Liver (tissue), 9 donors: ENCODE measurements around the gene INPP5K. TPM values are rescaled to one million over a fixed set of nuclear protein-coding genes. Genes with fewer than 3 reads are reported as not detected.
A peak's percentile ranks its signal among the peaks of the same experiment; 100 is the strongest.
"Not testable (repeated sequence)": the region's sequence is repeated elsewhere in the genome, so short reads cannot be mapped to it uniquely, and the experiment has no call there.

Experiments used
- DNase-seq: peaks from one replicate; pipeline ENCODE4 v3.0.0-alpha.2; 2017; ENCODE audit warnings: low spot score
- H3K27ac ChIP-seq, 2 donors: one replicate each; pipeline ENCODE4 v1.7.0; 2013; ENCODE audit warnings: inconsistent platforms in 2 of 2, low read length in 2 of 2, control low read depth in 1 of 2, low read depth in 1 of 2, mild to moderate bottlenecking in 1 of 2
- H3K27me3 ChIP-seq, 4 donors: one replicate each; pipeline versions ENCODE4 v1.6.1 to v1.7.0; 2013; ENCODE audit warnings: low read length in 3 of 4, inconsistent platforms in 1 of 4, mild to moderate bottlenecking in 1 of 4, moderate library complexity in 1 of 4; ENCODE audit not compliant: control insufficient read depth in 4 of 4, insufficient read depth in 4 of 4
- H3K36me3 ChIP-seq, 4 donors: one replicate each; pipeline versions ENCODE4 v1.6.1 to v1.7.0; 2013; ENCODE audit warnings: low read length in 3 of 4, mild to moderate bottlenecking in 3 of 4, low read depth in 1 of 4, moderate library complexity in 1 of 4; ENCODE audit not compliant: control insufficient read depth in 4 of 4, insufficient read depth in 3 of 4
- H3K4me1 ChIP-seq, 4 donors: one replicate each; pipeline versions ENCODE4 v1.6.1 to v1.7.0; 2013; ENCODE audit warnings: low read length in 3 of 4, mild to moderate bottlenecking in 3 of 4, moderate library complexity in 1 of 4; ENCODE audit not compliant: control insufficient read depth in 4 of 4, insufficient read depth in 4 of 4
- H3K4me3 ChIP-seq, 3 donors: one replicate each; pipeline versions ENCODE4 v1.6.1 to v1.7.0; 2013; ENCODE audit warnings: low read length in 3 of 3, control low read depth in 1 of 3, low read depth in 1 of 3, mild to moderate bottlenecking in 1 of 3
- H3K9ac ChIP-seq, 2 donors: one replicate each; pipeline ENCODE4 v1.7.0; 2013; ENCODE audit warnings: low read length in 2 of 2, mild to moderate bottlenecking in 2 of 2, moderate library complexity in 2 of 2, control low read depth in 1 of 2, low read depth in 1 of 2
- H3K9me3 ChIP-seq, 4 donors: one replicate each; pipeline versions ENCODE4 v1.6.1 to v1.7.0; 2013; ENCODE audit warnings: low read length in 3 of 4; ENCODE audit not compliant: control insufficient read depth in 4 of 4
- FOXA1 ChIP-seq: IDR thresholded peaks from 2 replicates; pipeline ENCODE4 v1.6.1; 2016; ENCODE audit warnings: antibody characterized with exemption
- JUND ChIP-seq, 2 donors: IDR thresholded peaks; 2 replicates each; pipeline ENCODE4 v1.6.1; 2016; ENCODE audit warnings: antibody characterized with exemption in 2 of 2
- NR2F2 ChIP-seq: IDR thresholded peaks from 2 replicates; pipeline ENCODE4 v1.6.1; 2016; ENCODE audit warnings: antibody characterized with exemption
- SP1 ChIP-seq: IDR thresholded peaks from 2 replicates; pipeline ENCODE4 v1.6.1; 2018; ENCODE audit warnings: antibody characterized with exemption, mild to moderate bottlenecking
- YY1 ChIP-seq: IDR thresholded peaks from 2 replicates; pipeline ENCODE4 v1.6.1; 2016; ENCODE audit warnings: antibody characterized with exemption, mild to moderate bottlenecking
- WGBS: extraction: QIAGEN DNeasy Blood & Tissue Kit; methylation state at CpG from one replicate; pipeline ENCODE4 v1.1.7; 2013; 5-methylcytosine and 5-hydroxymethylcytosine counted together
- polyA plus RNA-seq, 2 donors: library from polyadenylated mRNA; stranded (reverse) in 1 of 2; unstranded in 1 of 2; fragments of 200-250 nt in 1 of 2; fragments of >200 nt in 1 of 2; fragmentation: Nextera tagmentation in 1 of 2; extraction: Ambion mirVana in 1 of 2; gene quantifications; one replicate each; pipeline versions ENCODE4 v1.2.1 to v1.2.3, GENCODE V29; 2013 to 2015
- total RNA-seq, 2 donors: library from RNA; depleted of rRNA; stranded (reverse); fragments of >200 nt; gene quantifications; one replicate each; pipeline ENCODE4 v1.2.3, GENCODE V29; 2014
- TF ChIP-seq, protein P1 (sequence below): IDR thresholded peaks from 2 replicates; pipeline ENCODE4 v1.6.1; 2016; ENCODE audit warnings: antibody characterized with exemption
- donor health status: healthy.
- donor health status: healthy.
- donor health status: healthy.
- donor health status: healthy.
- donor health status: healthy.

Gene INPP5K
- total and polyA plus RNA-seq, 4 donors = 9.9 to 47.1 (median 15.9) TPM

DNA sequence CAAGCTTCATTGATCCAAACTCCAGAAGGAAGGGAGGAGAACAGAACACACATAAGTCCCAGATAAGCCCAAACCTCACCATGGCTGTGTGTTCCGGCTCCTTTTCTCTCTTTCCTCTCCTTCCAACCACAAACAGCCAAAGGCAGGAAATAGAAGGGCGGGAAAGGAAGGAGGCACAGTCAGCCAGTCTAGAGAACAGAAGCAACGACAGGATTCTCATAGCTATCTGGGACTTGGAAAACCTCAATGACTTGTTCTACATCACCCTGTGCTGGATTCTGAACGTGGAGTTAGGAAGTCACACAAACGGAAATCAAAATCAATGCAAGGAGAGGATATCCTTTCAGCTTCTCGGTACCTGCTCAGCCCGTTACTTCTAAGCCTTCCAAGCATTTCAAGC is 69.4 kb downstream of the INPP5K start:
- Histone ChIP-seq H3K9ac (no peak overlapping the region), H3K4me1 (peaks cover 0 to 5% (median 2%) of the 10 kb centered on the region in 4 donors), H3K27me3 (no peaks in the 10 kb centered on the region), H3K36me3 (peaks cover 0 to 4% (median under 1%) of the 10 kb centered on the region in 4 donors), H3K27ac (peak overlapping the region in 1 of 2 donors; percentile 20), H3K4me3 (no peak overlapping the region), H3K9me3 (no peaks in the 10 kb centered on the region)
- 69% methylated on average over 7 of the region's 7 CpGs for WGBS
- no peak for DNase-seq
- no peak for TF ChIP-seq FOXA1
- peak; percentile 36 for TF ChIP-seq NR2F2

- no peak overlapping the region for H3K9ac ChIP-seq
- TF ChIP-seq YY1 (no peak), JUND (IDR thresholded peaks at IDR 0.05) (no peak), SP1 (no peak)
- TF ChIP-seq, protein P1, sequence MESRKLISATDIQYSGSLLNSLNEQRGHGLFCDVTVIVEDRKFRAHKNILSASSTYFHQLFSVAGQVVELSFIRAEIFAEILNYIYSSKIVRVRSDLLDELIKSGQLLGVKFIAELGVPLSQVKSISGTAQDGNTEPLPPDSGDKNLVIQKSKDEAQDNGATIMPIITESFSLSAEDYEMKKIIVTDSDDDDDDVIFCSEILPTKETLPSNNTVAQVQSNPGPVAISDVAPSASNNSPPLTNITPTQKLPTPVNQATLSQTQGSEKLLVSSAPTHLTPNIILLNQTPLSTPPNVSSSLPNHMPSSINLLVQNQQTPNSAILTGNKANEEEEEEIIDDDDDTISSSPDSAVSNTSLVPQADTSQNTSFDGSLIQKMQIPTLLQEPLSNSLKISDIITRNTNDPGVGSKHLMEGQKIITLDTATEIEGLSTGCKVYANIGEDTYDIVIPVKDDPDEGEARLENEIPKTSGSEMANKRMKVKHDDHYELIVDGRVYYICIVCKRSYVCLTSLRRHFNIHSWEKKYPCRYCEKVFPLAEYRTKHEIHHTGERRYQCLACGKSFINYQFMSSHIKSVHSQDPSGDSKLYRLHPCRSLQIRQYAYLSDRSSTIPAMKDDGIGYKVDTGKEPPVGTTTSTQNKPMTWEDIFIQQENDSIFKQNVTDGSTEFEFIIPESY = no peak
- H3K36me3 ChIP-seq = peaks cover 0 to 4% (median under 1%) of the 10 kb centered on the region in 4 donors
- peaks cover 0 to 5% (median 0%) of the 10 kb centered on the region in 4 donors for H3K4me1 ChIP-seq
- no peaks in the 10 kb centered on the region for H3K9me3 ChIP-seq
- DNase-seq = no peak
- no peaks in the 10 kb centered on the region for H3K27me3 ChIP-seq
- no peak overlapping the region for H3K27ac ChIP-seq
- H3K4me3 ChIP-seq = no peak overlapping the region
- WGBS = 85% methylated on average over 12 of the region's 12 CpGs
These were observed 70.2 kb downstream of the INPP5K start for GRCh38 chr17:1446201-1446600.

DNA sequence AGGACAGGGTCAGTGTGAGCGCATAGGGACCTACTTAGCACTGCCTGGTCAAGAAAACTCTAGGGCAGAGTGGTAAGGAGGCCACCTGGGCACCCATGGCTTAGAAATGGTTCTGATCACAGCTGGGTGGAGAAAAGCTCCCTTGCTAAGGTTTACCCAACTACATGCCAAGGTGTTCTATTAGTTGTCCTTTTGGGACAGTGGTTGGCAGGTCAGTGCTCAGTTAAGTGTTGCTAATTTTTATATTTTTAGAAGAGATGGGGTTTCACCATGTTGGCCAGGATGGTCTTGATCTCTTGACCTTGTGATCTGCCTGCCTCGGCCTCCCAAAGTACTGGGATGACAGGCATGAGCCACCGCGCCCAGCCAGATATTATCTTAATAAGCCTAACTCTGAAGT is 70.7 kb downstream of the INPP5K start:
- not testable (repeated sequence) for DNase-seq, H3K27ac ChIP-seq, H3K36me3 ChIP-seq, H3K9ac ChIP-seq, H3K4me1 ChIP-seq, H3K9me3 ChIP-seq, H3K4me3 ChIP-seq, H3K27me3 ChIP-seq
- WGBS = 81% methylated on average over 4 of the region's 4 CpGs

Other genes starting within 250 kb of the INPP5K start
- not detected for gene BHLHA9, start 246.2 kb downstream of the INPP5K start, total RNA-seq
- under 1 TPM in 1 of 2 donors, not detected in 1; 0.08 TPM for gene BHLHA9, start 246.2 kb downstream of the INPP5K start, polyA plus RNA-seq
- gene TRARG1, start 236.9 kb downstream of the INPP5K start, total RNA-seq = not detected
- gene TRARG1, start 236.9 kb downstream of the INPP5K start, polyA plus RNA-seq = under 1 TPM in 1 of 2 donors, not detected in 1; 0.01 TPM
- 100 to 1,000 TPM; 173 to 288 TPM for gene YWHAE, start 116.4 kb downstream of the INPP5K start, total RNA-seq
- 100 to 1,000 TPM; 177 to 226 TPM for gene YWHAE, start 116.4 kb downstream of the INPP5K start, polyA plus RNA-seq
- gene CRK, start 60.4 kb downstream of the INPP5K start, total RNA-seq = 10 to 100 TPM; 35.9 to 69.9 TPM
- gene CRK, start 60.4 kb downstream of the INPP5K start, polyA plus RNA-seq = 10 to 100 TPM; 29.5 to 33.7 TPM
- 10 to 100 TPM; 20.3 to 61.7 TPM for gene MYO1C, start 23.9 kb downstream of the INPP5K start, total RNA-seq
- gene MYO1C, start 23.9 kb downstream of the INPP5K start, polyA plus RNA-seq = 10 to 100 TPM; 22.9 to 33.6 TPM
- 10 to 100 TPM; 14.2 to 14.7 TPM for gene PITPNA, start 46.2 kb upstream of the INPP5K start, total RNA-seq
- gene PITPNA, start 46.2 kb upstream of the INPP5K start, polyA plus RNA-seq = 10 to 100 TPM in 1 of 2 donors, 1 to 10 TPM in 1; 7.4 to 21.3 TPM
- gene SLC43A2, start 112.2 kb upstream of the INPP5K start, total RNA-seq = 1 to 10 TPM; 4.8 to 7.9 TPM
- gene SLC43A2, start 112.2 kb upstream of the INPP5K start, polyA plus RNA-seq = 1 to 10 TPM in 1 of 2 donors, under 1 TPM in 1; 0.63 to 4.7 TPM
- 10 to 100 TPM; 10.9 to 11.9 TPM for gene SCARF1, start 129.1 kb upstream of the INPP5K start, total RNA-seq
- 1 to 10 TPM; 1.3 to 5.9 TPM for gene SCARF1, start 129.1 kb upstream of the INPP5K start, polyA plus RNA-seq
- 10 to 100 TPM; 26.5 to 47.4 TPM for gene RILP, start 133.3 kb upstream of the INPP5K start, total RNA-seq
- gene RILP, start 133.3 kb upstream of the INPP5K start, polyA plus RNA-seq = 10 to 100 TPM in 1 of 2 donors, 1 to 10 TPM in 1; 7.9 to 18.5 TPM
- 100 to 1,000 TPM; 103 to 110 TPM for gene PRPF8, start 168.3 kb upstream of the INPP5K start, total RNA-seq
- gene PRPF8, start 168.3 kb upstream of the INPP5K start, polyA plus RNA-seq = 10 to 100 TPM; 50.2 to 61.1 TPM
- 1 to 10 TPM; 1.2 to 7.3 TPM for gene TLCD2, start 193.8 kb upstream of the INPP5K start, total RNA-seq
- 1 to 10 TPM; 2.6 to 4.3 TPM for gene TLCD2, start 193.8 kb upstream of the INPP5K start, polyA plus RNA-seq
- gene WDR81, start 208.1 kb upstream of the INPP5K start, total RNA-seq = 10 to 100 TPM; 39.2 to 41.8 TPM
- gene WDR81, start 208.1 kb upstream of the INPP5K start, polyA plus RNA-seq = 10 to 100 TPM; 12.3 to 26.8 TPM
- gene SERPINF2, start 226.3 kb upstream of the INPP5K start, total RNA-seq = 100 to 1,000 TPM; 582 to 768 TPM
- gene SERPINF2, start 226.3 kb upstream of the INPP5K start, polyA plus RNA-seq = 1,000 to 10,000 TPM in 1 of 2 donors, 100 to 1,000 TPM in 1; 477 to 1,248 TPM
- gene SERPINF1, start 245.4 kb upstream of the INPP5K start, total RNA-seq = 1,000 to 10,000 TPM in 1 of 2 donors, 100 to 1,000 TPM in 1; 319 to 1,105 TPM
- 100 to 1,000 TPM; 742 to 798 TPM for gene SERPINF1, start 245.4 kb upstream of the INPP5K start, polyA plus RNA-seq